ENCODE data around the gene TWIST2.
A peak's percentile ranks its signal among the peaks of the same experiment; 100 is the strongest.

TWIST2 gene

GRCh38 chr2:238811759-238812158 is 36.1 kb upstream of the TWIST2 start:
- no peak overlapping the region for H3K4me2 ChIP-seq (ENCODE audit: insufficient read depth, low read length, poor library complexity, severe bottlenecking)
- H3K27me3 ChIP-seq (ENCODE audit: control insufficient read depth in 3 of 3, insufficient read depth in 3 of 3, low read depth in 1 of 3, low read length in 3 of 3): no peaks in the 10 kb centered on the region
- H2BK120ac ChIP-seq (ENCODE audit: low read depth, low read length): no peak overlapping the region
- no peak overlapping the region for H2BK15ac ChIP-seq (ENCODE audit: low read length)
- no peak overlapping the region for H4K91ac ChIP-seq (ENCODE audit: low read depth, low read length, poor library complexity)
- no peak overlapping the region for H2BK12ac ChIP-seq (ENCODE audit: low read length)
- no peak overlapping the region for H2BK5ac ChIP-seq (ENCODE audit: low read length)
- H3K18ac ChIP-seq (ENCODE audit: low read length): no peak overlapping the region
- H2AK5ac ChIP-seq (ENCODE audit: low read depth, low read length): no peak overlapping the region
- no peak for DNase-seq (ENCODE audit: low spot score)
- H3K79me1 ChIP-seq (ENCODE audit: low read depth, low read length): no peaks in the 10 kb centered on the region
- no peak overlapping the region for H2AFZ ChIP-seq (ENCODE audit: low read length)
- peaks cover 0 to 8% of the 10 kb centered on the region in 2 donors for H3K9me3 ChIP-seq (replicated peaks in 1 of 2; ENCODE audit: control insufficient read depth in 2 of 2, insufficient read depth in 1 of 2, low read depth in 1 of 2, low read length in 2 of 2)
- H3K23ac ChIP-seq (ENCODE audit: low read depth, low read length, poor library complexity): no peak overlapping the region
- no peak overlapping the region for H4K8ac ChIP-seq (ENCODE audit: low read depth, low read length)
- H3K4me3 ChIP-seq (ENCODE audit: low read length in 2 of 2): no peak overlapping the region
- no peak overlapping the region for H3K4ac ChIP-seq (ENCODE audit: low read length)
- no peak overlapping the region for H3K14ac ChIP-seq (ENCODE audit: low read length)
- no CpG with 5 or more reads among the region's 5 CpGs for WGBS, 2 donors (ENCODE audit: extremely low coverage in 2 of 2, insufficient read length in 2 of 2, insufficient replicate concordance in 1 of 2)
- H3K9ac ChIP-seq (ENCODE audit: low read depth, low read length, poor library complexity): no peak overlapping the region
- no peaks in the 10 kb centered on the region for H3K36me3 ChIP-seq (replicated peaks in 1 of 2; ENCODE audit: control insufficient read depth in 2 of 2, insufficient read depth in 2 of 2, low read length in 2 of 2)
- H3K4me1 ChIP-seq (ENCODE audit: control insufficient read depth in 2 of 2, insufficient read depth in 1 of 2, low read depth in 1 of 2, low read length in 2 of 2): no peaks in the 10 kb centered on the region
- no peak overlapping the region for H3K27ac ChIP-seq (replicated peaks; ENCODE audit: low read length)

- Histone ChIP-seq H2AFZ (ENCODE audit: low read length) (no peak overlapping the region), H3K4me1 (ENCODE audit: control insufficient read depth in 2 of 2, insufficient read depth in 1 of 2, low read depth in 1 of 2, low read length in 2 of 2) (no peaks in the 10 kb centered on the region), H3K4me3 (ENCODE audit: low read length in 2 of 2) (peak overlapping the region in 1 of 2 donors; percentile 14), H3K27ac (replicated peaks; ENCODE audit: low read length) (no peak overlapping the region), H3K14ac (ENCODE audit: low read length) (no peak overlapping the region), H2BK12ac (ENCODE audit: low read length) (no peak overlapping the region), H3K9ac (ENCODE audit: low read depth, low read length, poor library complexity) (no peak overlapping the region), H3K4me2 (ENCODE audit: insufficient read depth, low read length, poor library complexity, severe bottlenecking) (no peak overlapping the region), H3K36me3 (replicated peaks in 1 of 2; ENCODE audit: control insufficient read depth in 2 of 2, insufficient read depth in 2 of 2, low read length in 2 of 2) (no peaks in the 10 kb centered on the region), H2AK5ac (ENCODE audit: low read depth, low read length) (no peak overlapping the region), H4K8ac (ENCODE audit: low read depth, low read length) (no peak overlapping the region), H3K27me3 (ENCODE audit: control insufficient read depth in 3 of 3, insufficient read depth in 3 of 3, low read depth in 1 of 3, low read length in 3 of 3) (no peaks in the 10 kb centered on the region), H3K4ac (ENCODE audit: low read length) (no peak overlapping the region), H4K91ac (ENCODE audit: low read depth, low read length, poor library complexity) (no peak overlapping the region), H3K23ac (ENCODE audit: low read depth, low read length, poor library complexity) (no peak overlapping the region), H2BK5ac (ENCODE audit: low read length) (no peak overlapping the region), H3K18ac (ENCODE audit: low read length) (no peak overlapping the region), H2BK15ac (ENCODE audit: low read length) (no peak overlapping the region), H2BK120ac (ENCODE audit: low read depth, low read length) (no peak overlapping the region), H3K9me3 (replicated peaks in 1 of 2; ENCODE audit: control insufficient read depth in 2 of 2, insufficient read depth in 1 of 2, low read depth in 1 of 2, low read length in 2 of 2) (peaks cover 0 to 4% of the 10 kb centered on the region in 2 donors), H3K79me1 (ENCODE audit: low read depth, low read length) (no peaks in the 10 kb centered on the region)
- WGBS, 2 donors (ENCODE audit: extremely low coverage in 2 of 2, insufficient read length in 2 of 2, insufficient replicate concordance in 1 of 2): no CpG with 5 or more reads among the region's 8 CpGs
- DNase-seq (ENCODE audit: low spot score): no peak
Observed at GRCh38 chr2:238813109-238813508, 34.8 kb upstream of the TWIST2 start.

GRCh38 chr2:238814815-238815214 is 33.1 kb upstream of the TWIST2 start:
- no CpG with 5 or more reads among the region's 4 CpGs for WGBS, 2 donors (ENCODE audit: extremely low coverage in 2 of 2, insufficient read length in 2 of 2, insufficient replicate concordance in 1 of 2)
- H4K91ac ChIP-seq (ENCODE audit: low read depth, low read length, poor library complexity): no peak overlapping the region
- no peak overlapping the region for H2BK120ac ChIP-seq (ENCODE audit: low read depth, low read length)
- no peak overlapping the region for H3K14ac ChIP-seq (ENCODE audit: low read length)
- no peak for DNase-seq (ENCODE audit: low spot score)
- H2BK12ac ChIP-seq (ENCODE audit: low read length): no peak overlapping the region
- H3K9me3 ChIP-seq (replicated peaks in 1 of 2; ENCODE audit: control insufficient read depth in 2 of 2, insufficient read depth in 1 of 2, low read depth in 1 of 2, low read length in 2 of 2): no peaks in the 10 kb centered on the region
- H3K4me2 ChIP-seq (ENCODE audit: insufficient read depth, low read length, poor library complexity, severe bottlenecking): no peak overlapping the region
- no peak overlapping the region for H3K4me3 ChIP-seq (ENCODE audit: low read length in 2 of 2)
- no peak overlapping the region for H3K9ac ChIP-seq (ENCODE audit: low read depth, low read length, poor library complexity)
- no peak overlapping the region for H4K8ac ChIP-seq (ENCODE audit: low read depth, low read length)
- H3K18ac ChIP-seq (ENCODE audit: low read length): no peak overlapping the region
- no peak overlapping the region for H3K27ac ChIP-seq (replicated peaks; ENCODE audit: low read length)
- no peaks in the 10 kb centered on the region for H3K79me1 ChIP-seq (ENCODE audit: low read depth, low read length)
- H3K4me1 ChIP-seq (ENCODE audit: control insufficient read depth in 2 of 2, insufficient read depth in 1 of 2, low read depth in 1 of 2, low read length in 2 of 2): no peaks in the 10 kb centered on the region
- no peaks in the 10 kb centered on the region for H3K36me3 ChIP-seq (replicated peaks in 1 of 2; ENCODE audit: control insufficient read depth in 2 of 2, insufficient read depth in 2 of 2, low read length in 2 of 2)
- H3K23ac ChIP-seq (ENCODE audit: low read depth, low read length, poor library complexity): no peak overlapping the region
- no peak overlapping the region for H2BK5ac ChIP-seq (ENCODE audit: low read length)
- no peaks in the 10 kb centered on the region for H3K27me3 ChIP-seq (ENCODE audit: control insufficient read depth in 3 of 3, insufficient read depth in 3 of 3, low read depth in 1 of 3, low read length in 3 of 3)
- no peak overlapping the region for H2AK5ac ChIP-seq (ENCODE audit: low read depth, low read length)
- H2BK15ac ChIP-seq (ENCODE audit: low read length): no peak overlapping the region
- no peak overlapping the region for H3K4ac ChIP-seq (ENCODE audit: low read length)
- H2AFZ ChIP-seq (ENCODE audit: low read length): no peak overlapping the region

- Histone ChIP-seq H2AK5ac (ENCODE audit: low read depth, low read length) (no peak overlapping the region), H3K14ac (ENCODE audit: low read length) (no peak overlapping the region), H4K8ac (ENCODE audit: low read depth, low read length) (no peak overlapping the region), H3K4me2 (ENCODE audit: insufficient read depth, low read length, poor library complexity, severe bottlenecking) (no peak overlapping the region), H2BK15ac (ENCODE audit: low read length) (no peak overlapping the region), H3K4me1 (ENCODE audit: control insufficient read depth in 2 of 2, insufficient read depth in 1 of 2, low read depth in 1 of 2, low read length in 2 of 2) (peaks cover 0 to under 1% of the 10 kb centered on the region in 2 donors), H3K36me3 (replicated peaks in 1 of 2; ENCODE audit: control insufficient read depth in 2 of 2, insufficient read depth in 2 of 2, low read length in 2 of 2) (no peaks in the 10 kb centered on the region), H3K27me3 (ENCODE audit: control insufficient read depth in 3 of 3, insufficient read depth in 3 of 3, low read depth in 1 of 3, low read length in 3 of 3) (no peaks in the 10 kb centered on the region), H3K18ac (ENCODE audit: low read length) (no peak overlapping the region), H3K9me3 (replicated peaks in 1 of 2; ENCODE audit: control insufficient read depth in 2 of 2, insufficient read depth in 1 of 2, low read depth in 1 of 2, low read length in 2 of 2) (no peaks in the 10 kb centered on the region), H3K4ac (ENCODE audit: low read length) (no peak overlapping the region), H2BK5ac (ENCODE audit: low read length) (no peak overlapping the region), H2BK12ac (ENCODE audit: low read length) (no peak overlapping the region), H3K27ac (replicated peaks; ENCODE audit: low read length) (no peak overlapping the region), H2BK120ac (ENCODE audit: low read depth, low read length) (no peak overlapping the region), H3K4me3 (ENCODE audit: low read length in 2 of 2) (no peak overlapping the region), H3K79me1 (ENCODE audit: low read depth, low read length) (no peaks in the 10 kb centered on the region), H3K23ac (ENCODE audit: low read depth, low read length, poor library complexity) (no peak overlapping the region), H2AFZ (ENCODE audit: low read length) (no peak overlapping the region), H3K9ac (ENCODE audit: low read depth, low read length, poor library complexity) (no peak overlapping the region), H4K91ac (ENCODE audit: low read depth, low read length, poor library complexity) (no peak overlapping the region)
- WGBS, 2 donors (ENCODE audit: extremely low coverage in 2 of 2, insufficient read length in 2 of 2, insufficient replicate concordance in 1 of 2): no CpG with 5 or more reads among the region's 2 CpGs
- DNase-seq (ENCODE audit: low spot score): no peak
Observed at GRCh38 chr2:238816291-238816690, 31.6 kb upstream of the TWIST2 start.

Measured in neuronal stem cell (in vitro differentiated cells).